Measurements from ENCODE around the gene KAT6B. TPM values are rescaled to one million over a fixed set of nuclear protein-coding genes. Genes with fewer than 3 reads are reported as not detected.
"Not testable (repeated sequence)": the region's sequence is repeated elsewhere in the genome, so short reads cannot be mapped to it uniquely, and the experiment has no call there.

KAT6B gene
- polyA plus RNA-seq = 10 to 100 TPM in 2 of 3 donors, 1 to 10 TPM in 1; 9.9 to 55.7 (median 20.2) TPM

- Mint-ChIP-seq H3K4me3 (peak within 1 kb of the TSS; percentile 90 to 97 (median 95)), H3K36me3 (no peaks in the 10 kb centered on the region), H3K27ac (peak within 1 kb of the TSS; percentile 93 to 99 (median 96)), H3K4me1 (peaks cover 55 to 59% of the 10 kb centered on the region in 2 donors), H3K27me3 (ENCODE audit: low read depth in 3 of 3) (peaks cover 9 to 15% (median 13%) of the 10 kb centered on the region in 3 donors), H3K9me3 (no peaks in the 10 kb centered on the region)
- peak; percentile 100 for DNase-seq
Observed at GRCh38 chr10:74826142-74827044, at the start of gene KAT6B. Gene KAT6B (plus strand): TSS chr10:74826600. CDS start chr10:74842858, 16,258 bp downstream.

GRCh38 chr10:74778436-74779094 lies 47.8 kb upstream of the KAT6B start:
- no peaks in the 10 kb centered on the region for H3K9me3 Mint-ChIP-seq
- no peaks in the 10 kb centered on the region for H3K4me1 Mint-ChIP-seq
- no peak overlapping the region for H3K27ac Mint-ChIP-seq
- H3K27me3 Mint-ChIP-seq (ENCODE audit: low read depth in 3 of 3) = peaks cover 0 to 3% (median 2%) of the 10 kb centered on the region in 3 donors
- H3K36me3 Mint-ChIP-seq = peaks cover 0 to 7% (median 0%) of the 10 kb centered on the region in 3 donors
- DNase-seq = no peak
- no peak overlapping the region for H3K4me3 Mint-ChIP-seq

- H3K27me3 Mint-ChIP-seq (ENCODE audit: low read depth in 3 of 3); H3K27ac Mint-ChIP-seq; H3K4me1 Mint-ChIP-seq; H3K4me3 Mint-ChIP-seq; H3K9me3 Mint-ChIP-seq; DNase-seq; H3K36me3 Mint-ChIP-seq: not testable (repeated sequence)
Observed at GRCh38 chr10:74781870-74782269, 44.5 kb upstream of the KAT6B start.

GRCh38 chr10:74784462-74784861 lies 41.9 kb upstream of the KAT6B start:
- no peaks in the 10 kb centered on the region for H3K4me1 Mint-ChIP-seq
- no peaks in the 10 kb centered on the region for H3K36me3 Mint-ChIP-seq
- no peak for DNase-seq
- H3K9me3 Mint-ChIP-seq = no peaks in the 10 kb centered on the region
- no peak overlapping the region for H3K4me3 Mint-ChIP-seq
- H3K27ac Mint-ChIP-seq = no peak overlapping the region
- no peaks in the 10 kb centered on the region for H3K27me3 Mint-ChIP-seq (ENCODE audit: low read depth in 3 of 3)

GRCh38 chr10:74786126-74786525 lies 40.3 kb upstream of the KAT6B start:
- H3K36me3 Mint-ChIP-seq = no peaks in the 10 kb centered on the region
- H3K9me3 Mint-ChIP-seq = no peaks in the 10 kb centered on the region
- H3K4me1 Mint-ChIP-seq = no peaks in the 10 kb centered on the region
- no peak overlapping the region for H3K4me3 Mint-ChIP-seq
- no peak overlapping the region for H3K27ac Mint-ChIP-seq
- no peak for DNase-seq
- peaks cover 0 to under 1% (median 0%) of the 10 kb centered on the region in 3 donors for H3K27me3 Mint-ChIP-seq (ENCODE audit: low read depth in 3 of 3)

GRCh38 chr10:74787457-74787856 lies 38.9 kb upstream of the KAT6B start:
- no peak overlapping the region for H3K27ac Mint-ChIP-seq

GRCh38 chr10:74791979-74792378 lies 34.4 kb upstream of the KAT6B start:
- not testable (repeated sequence) for H3K4me3 Mint-ChIP-seq; H3K27ac Mint-ChIP-seq; DNase-seq; H3K36me3 Mint-ChIP-seq; H3K9me3 Mint-ChIP-seq; H3K27me3 Mint-ChIP-seq (ENCODE audit: low read depth in 3 of 3)
- peaks cover 9 to 16% of the 10 kb centered on the region in 2 donors for H3K4me1 Mint-ChIP-seq

More at GRCh38 chr10:74787457-74787856, 38.9 kb upstream of the KAT6B start:
- Mint-ChIP-seq H3K9me3 (no peaks in the 10 kb centered on the region), H3K36me3 (no peaks in the 10 kb centered on the region), H3K4me3 (no peak overlapping the region), H3K27me3 (ENCODE audit: low read depth in 3 of 3) (peaks cover 0 to 3% (median 0%) of the 10 kb centered on the region in 3 donors), H3K4me1 (no peaks in the 10 kb centered on the region)
- DNase-seq = no peak

- H3K9me3 Mint-ChIP-seq = no peaks in the 10 kb centered on the region
- H3K27ac Mint-ChIP-seq = no peak overlapping the region
- H3K4me1 Mint-ChIP-seq = peaks cover 9 to 21% of the 10 kb centered on the region in 2 donors
- no peaks in the 10 kb centered on the region for H3K36me3 Mint-ChIP-seq
- H3K27me3 Mint-ChIP-seq (ENCODE audit: low read depth in 3 of 3) = peaks cover 0 to 5% (median 3%) of the 10 kb centered on the region in 3 donors
- no peak for DNase-seq
- H3K4me3 Mint-ChIP-seq = no peak overlapping the region
Observed at GRCh38 chr10:74792726-74793125, 33.7 kb upstream of the KAT6B start.

GRCh38 chr10:74793240-74793639 lies 33.2 kb upstream of the KAT6B start:
- H3K36me3 Mint-ChIP-seq; H3K27me3 Mint-ChIP-seq (ENCODE audit: low read depth in 3 of 3); H3K9me3 Mint-ChIP-seq; H3K4me3 Mint-ChIP-seq; DNase-seq; H3K27ac Mint-ChIP-seq: not testable (repeated sequence)
- H3K4me1 Mint-ChIP-seq = peaks cover 9 to 23% of the 10 kb centered on the region in 2 donors

GRCh38 chr10:74794531-74794930 lies 31.9 kb upstream of the KAT6B start:
- H3K27me3 Mint-ChIP-seq (ENCODE audit: low read depth in 3 of 3) = peaks cover 0 to 5% (median 3%) of the 10 kb centered on the region in 3 donors
- H3K27ac Mint-ChIP-seq = no peak overlapping the region
- peaks cover 9 to 23% of the 10 kb centered on the region in 2 donors for H3K4me1 Mint-ChIP-seq
- H3K36me3 Mint-ChIP-seq = no peaks in the 10 kb centered on the region
- no peak for DNase-seq
- H3K9me3 Mint-ChIP-seq = no peaks in the 10 kb centered on the region
- peak overlapping the region in 1 of 5 donors; percentile 3 for H3K4me3 Mint-ChIP-seq

- Mint-ChIP-seq H3K36me3 (no peaks in the 10 kb centered on the region), H3K4me1 (peaks cover 9 to 23% of the 10 kb centered on the region in 2 donors), H3K4me3 (no peak overlapping the region), H3K27me3 (ENCODE audit: low read depth in 3 of 3) (peaks cover 0 to 5% (median 2%) of the 10 kb centered on the region in 3 donors), H3K27ac (no peak overlapping the region), H3K9me3 (no peaks in the 10 kb centered on the region)
- DNase-seq = no peak
Observed at GRCh38 chr10:74797550-74797949, 28.9 kb upstream of the KAT6B start.

GRCh38 chr10:74799721-74800221 lies 26.6 kb upstream of the KAT6B start:
- DNase-seq = no peak
- no peak overlapping the region for H3K4me3 Mint-ChIP-seq
- no peak overlapping the region for H3K27ac Mint-ChIP-seq
- peaks cover 0 to 5% (median 2%) of the 10 kb centered on the region in 3 donors for H3K27me3 Mint-ChIP-seq (ENCODE audit: low read depth in 3 of 3)
- no peaks in the 10 kb centered on the region for H3K9me3 Mint-ChIP-seq
- H3K4me1 Mint-ChIP-seq = peaks cover 6 to 18% of the 10 kb centered on the region in 2 donors
- H3K36me3 Mint-ChIP-seq = no peaks in the 10 kb centered on the region

- Mint-ChIP-seq H3K4me1 (peaks cover under 1 to 7% of the 10 kb centered on the region in 2 donors), H3K4me3 (no peak overlapping the region), H3K27me3 (ENCODE audit: low read depth in 3 of 3) (peaks cover 0 to 3% (median 1%) of the 10 kb centered on the region in 3 donors), H3K36me3 (no peaks in the 10 kb centered on the region), H3K9me3 (no peaks in the 10 kb centered on the region), H3K27ac (no peak overlapping the region)
- no peak for DNase-seq
Observed at GRCh38 chr10:74801447-74801846, 25.0 kb upstream of the KAT6B start.

GRCh38 chr10:74808501-74808900 lies 17.9 kb upstream of the KAT6B start:
- peaks cover 0 to 5% (median 0%) of the 10 kb centered on the region in 3 donors for H3K36me3 Mint-ChIP-seq
- DNase-seq = no peak
- no peaks in the 10 kb centered on the region for H3K9me3 Mint-ChIP-seq
- H3K4me3 Mint-ChIP-seq = no peak overlapping the region
- H3K27ac Mint-ChIP-seq = no peak overlapping the region
- H3K27me3 Mint-ChIP-seq (ENCODE audit: low read depth in 3 of 3) = peaks cover 0 to 1% (median 0%) of the 10 kb centered on the region in 3 donors
- no peaks in the 10 kb centered on the region for H3K4me1 Mint-ChIP-seq

All from immature natural killer cell (primary cell).